Measurements from ENCODE around the gene PNMA3. TPM values are rescaled to one million over a fixed set of nuclear protein-coding genes. Genes with fewer than 3 reads are reported as not detected.
A peak's percentile ranks its signal among the peaks of the same experiment; 100 is the strongest.
"Not testable (repeated sequence)": the region's sequence is repeated elsewhere in the genome, so short reads cannot be mapped to it uniquely, and the experiment has no call there.

Gene PNMA3
- total RNA-seq, 4 donors from 2014 or later = 0.36 to 0.79 TPM; not detected in 2

DNA sequence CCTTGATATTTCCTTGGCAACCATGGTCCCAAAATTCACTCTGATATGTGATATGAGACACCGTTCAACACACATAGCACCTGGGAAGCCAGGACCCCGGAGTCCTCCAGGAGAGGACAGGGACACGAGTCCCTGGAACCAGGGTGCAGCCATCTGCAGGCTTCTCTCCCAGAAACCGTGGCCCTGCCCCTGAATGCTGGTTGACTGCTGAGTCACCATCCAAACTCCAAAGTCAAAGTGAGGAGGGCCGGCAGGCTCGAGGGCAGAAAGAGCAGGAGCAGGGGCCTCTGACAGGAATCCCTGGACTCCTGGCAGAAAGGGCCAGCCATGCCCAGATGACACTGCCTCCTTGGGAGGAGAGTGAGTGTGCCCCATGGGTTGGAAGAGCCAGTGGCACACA lies 9.1 kb downstream of the PNMA3 start:
- TF ChIP-seq POLR2A (IDR thresholded peaks at IDR 0.05) = no peak
- TF ChIP-seq, protein P1, sequence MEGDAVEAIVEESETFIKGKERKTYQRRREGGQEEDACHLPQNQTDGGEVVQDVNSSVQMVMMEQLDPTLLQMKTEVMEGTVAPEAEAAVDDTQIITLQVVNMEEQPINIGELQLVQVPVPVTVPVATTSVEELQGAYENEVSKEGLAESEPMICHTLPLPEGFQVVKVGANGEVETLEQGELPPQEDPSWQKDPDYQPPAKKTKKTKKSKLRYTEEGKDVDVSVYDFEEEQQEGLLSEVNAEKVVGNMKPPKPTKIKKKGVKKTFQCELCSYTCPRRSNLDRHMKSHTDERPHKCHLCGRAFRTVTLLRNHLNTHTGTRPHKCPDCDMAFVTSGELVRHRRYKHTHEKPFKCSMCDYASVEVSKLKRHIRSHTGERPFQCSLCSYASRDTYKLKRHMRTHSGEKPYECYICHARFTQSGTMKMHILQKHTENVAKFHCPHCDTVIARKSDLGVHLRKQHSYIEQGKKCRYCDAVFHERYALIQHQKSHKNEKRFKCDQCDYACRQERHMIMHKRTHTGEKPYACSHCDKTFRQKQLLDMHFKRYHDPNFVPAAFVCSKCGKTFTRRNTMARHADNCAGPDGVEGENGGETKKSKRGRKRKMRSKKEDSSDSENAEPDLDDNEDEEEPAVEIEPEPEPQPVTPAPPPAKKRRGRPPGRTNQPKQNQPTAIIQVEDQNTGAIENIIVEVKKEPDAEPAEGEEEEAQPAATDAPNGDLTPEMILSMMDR (IDR thresholded peaks at IDR 0.05) = no peak
- no peak overlapping the region for H3K4me3 ChIP-seq (ENCODE audit: low read depth, poor library complexity, severe bottlenecking)
- WGBS, 2 donors = 67 to 82% methylated on average over 2 to 6 of the region's 6 CpGs
- intact Hi-C loops (cut with DNase I; ENCODE audit: low total_unique reads) = no loop called here
- DNase-seq (ENCODE audit: low spot score in 2 of 2) = no peak

GRCh38 chrX:153066402-153066801 lies 10.1 kb downstream of the PNMA3 start:
- intact Hi-C loops (cut with DNase I; ENCODE audit: low total_unique reads); H3K4me3 ChIP-seq (ENCODE audit: low read depth, poor library complexity, severe bottlenecking); DNase-seq (ENCODE audit: low spot score in 2 of 2): not testable (repeated sequence)
- WGBS, 2 donors = no CpG with 5 or more reads among the region's 12 CpGs

GRCh38 chrX:153071909-153072583 lies 15.8 kb downstream of the PNMA3 start, which contains the start of gene PNMA6A:
Gene PNMA6A, plus strand, starts transcription at chrX:153072454. Its CDS starts 609 bp downstream, at chrX:153073063.
- intact Hi-C loops (cut with DNase I; ENCODE audit: low total_unique reads); H3K4me3 ChIP-seq (ENCODE audit: low read depth, poor library complexity, severe bottlenecking); DNase-seq (ENCODE audit: low spot score in 2 of 2): not testable (repeated sequence)
- no CpG with 5 or more reads among the region's 76 CpGs for WGBS, 2 donors

GRCh38 chrX:153073331-153073730 lies 17.1 kb downstream of the PNMA3 start:
- intact Hi-C loops (cut with DNase I; ENCODE audit: low total_unique reads); H3K4me3 ChIP-seq (ENCODE audit: low read depth, poor library complexity, severe bottlenecking): not testable (repeated sequence)
- no CpG with 5 or more reads among the region's 29 CpGs for WGBS, 2 donors
- peak in 1 of 2 donors; percentile 74 for DNase-seq (ENCODE audit: low spot score in 2 of 2)

DNA sequence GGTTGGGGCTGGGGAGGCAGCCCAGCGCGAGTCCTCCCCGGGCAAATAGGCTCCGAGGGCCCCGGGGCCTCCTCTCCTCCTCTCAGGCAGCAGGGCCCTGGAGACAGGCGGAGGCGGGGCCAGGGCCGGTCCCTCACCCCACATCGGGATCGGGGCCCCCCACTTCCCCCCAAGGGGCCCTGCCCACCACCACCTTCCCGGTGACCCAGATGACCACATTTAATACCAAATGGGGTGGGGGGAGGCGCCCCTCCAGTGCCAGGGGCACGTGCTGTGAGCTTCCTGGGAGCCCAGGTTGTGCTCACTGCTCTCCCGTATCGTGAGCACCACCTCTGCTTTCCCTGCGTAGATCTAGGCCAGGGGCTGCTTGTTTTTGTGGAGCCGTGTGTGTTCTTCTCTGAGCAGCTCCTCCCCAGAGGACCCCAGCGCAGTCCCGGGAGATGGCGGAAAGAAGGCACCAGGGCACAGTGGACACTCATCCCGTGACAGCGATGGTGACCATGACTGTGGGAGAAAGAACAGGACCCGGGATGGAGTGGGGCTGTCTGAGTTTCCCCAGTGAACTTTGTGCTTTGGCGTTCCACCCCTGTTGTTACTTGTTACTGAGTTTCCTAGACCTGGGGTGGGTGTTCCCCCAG lies 18.1 kb downstream of the PNMA3 start:
- H3K4me3 ChIP-seq (ENCODE audit: low read depth, poor library complexity, severe bottlenecking) = no peak overlapping the region
- WGBS, 2 donors = 87 to 89% methylated on average over 12 to 17 of the region's 24 CpGs
- intact Hi-C loops (cut with DNase I; ENCODE audit: low total_unique reads) = no loop called here
- peak in 1 of 2 donors; percentile 57 for DNase-seq (ENCODE audit: low spot score in 2 of 2)
- TF ChIP-seq POLR2A (IDR thresholded peaks at IDR 0.05) = no peak
- TF ChIP-seq, protein P1 (IDR thresholded peaks at IDR 0.05) = no peak

GRCh38 chrX:153074935-153075334 lies 18.7 kb downstream of the PNMA3 start:
- peak in 1 of 2 donors; percentile 84 for DNase-seq (ENCODE audit: low spot score in 2 of 2)
- 85 to 87% methylated on average over 7 to 11 of the region's 11 CpGs for WGBS, 2 donors
- no peak overlapping the region for H3K4me3 ChIP-seq (ENCODE audit: low read depth, poor library complexity, severe bottlenecking)
- TF ChIP-seq, protein P1 (IDR thresholded peaks at IDR 0.05) = no peak
- TF ChIP-seq POLR2A (IDR thresholded peaks at IDR 0.05) = no peak
- intact Hi-C loops (cut with DNase I; ENCODE audit: low total_unique reads) = no loop called here

- TF ChIP-seq, protein P1 (IDR thresholded peaks at IDR 0.05) = no peak
- no peak for TF ChIP-seq POLR2A (IDR thresholded peaks at IDR 0.05)
- no peak overlapping the region for H3K4me3 ChIP-seq (ENCODE audit: low read depth, poor library complexity, severe bottlenecking)
- WGBS, 2 donors = 81% methylated on average over 9 of the region's 14 CpGs; no CpG with 5 or more reads in 1 of the 2 donors
- peak in 1 of 2 donors; percentile 81 for DNase-seq (ENCODE audit: low spot score in 2 of 2)
- intact Hi-C loops (cut with DNase I; ENCODE audit: low total_unique reads) = no loop called here
These were observed 19.1 kb downstream of the PNMA3 start for GRCh38 chrX:153075366-153075765.

DNA sequence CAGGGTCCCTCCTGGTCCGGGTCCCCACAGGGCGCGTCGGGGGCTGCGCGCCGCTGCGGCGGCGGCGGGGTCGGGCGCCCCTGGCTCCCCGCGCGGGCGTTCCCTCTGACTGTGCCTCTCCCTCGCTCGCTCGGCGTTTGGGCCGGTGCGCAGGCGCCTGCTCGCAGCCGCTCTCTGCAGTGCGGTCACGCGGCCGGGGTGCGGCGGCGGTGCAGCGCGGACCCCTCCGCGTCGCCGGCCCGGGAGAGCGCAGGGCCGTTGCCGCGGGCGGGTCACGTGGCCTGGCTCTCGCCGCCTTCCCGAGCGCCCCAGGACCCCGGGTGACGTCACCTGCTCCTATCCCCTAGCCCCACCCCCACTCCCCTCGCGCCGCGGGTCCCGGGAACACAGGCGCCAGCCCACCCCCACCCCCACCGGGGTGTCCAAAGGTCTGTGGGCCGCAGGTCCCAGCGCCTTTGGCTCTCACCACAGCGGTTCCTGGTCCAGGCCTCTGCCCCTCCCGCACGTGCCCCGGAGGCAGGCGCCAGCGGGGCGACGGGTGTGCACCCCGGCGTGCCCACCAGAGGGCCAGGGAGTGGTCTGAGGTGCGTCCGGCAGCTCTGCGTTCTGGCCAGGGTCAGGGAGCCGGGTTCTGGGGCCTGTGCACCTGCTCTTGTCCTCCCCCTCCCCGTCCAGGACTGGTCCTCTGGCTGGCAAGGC lies 21.3 kb downstream of the PNMA3 start:
- no CpG with 5 or more reads among the region's 76 CpGs for WGBS, 2 donors
- intact Hi-C loops (cut with DNase I; ENCODE audit: low total_unique reads); H3K4me3 ChIP-seq (ENCODE audit: low read depth, poor library complexity, severe bottlenecking); DNase-seq (ENCODE audit: low spot score in 2 of 2): not testable (repeated sequence)

GRCh38 chrX:153083238-153083923 lies 27.1 kb downstream of the PNMA3 start:
- WGBS, 2 donors = 49% methylated on average over 6 of the region's 23 CpGs; no CpG with 5 or more reads in 1 of the 2 donors
- DNase-seq (ENCODE audit: low spot score in 2 of 2); H3K4me3 ChIP-seq (ENCODE audit: low read depth, poor library complexity, severe bottlenecking): not testable (repeated sequence)
- intact Hi-C loops (cut with DNase I; ENCODE audit: low total_unique reads) = loop anchor here (10.0 kb wide), 1 partner anchor 1279 kb away; no protein-coding TSS in a partner anchor

All from lower leg skin (tissue), 4 donors.